DND-41 (cell line): ENCODE measurements around the gene TBC1D9.

ENCODE experiments used
- EZH2 ChIP-seq: IDR thresholded peaks from 3 replicates; pipeline ENCODE4 v1.6.1; 2012; ENCODE audit warnings: borderline replicate concordance, low read depth, mild to moderate bottlenecking, moderate library complexity, low read length, inconsistent platforms; ENCODE audit not compliant: severe bottlenecking
- TF ChIP-seq, protein P1 (sequence below): IDR thresholded peaks from 2 replicates; pipeline ENCODE4 v1.5.1; 2012; ENCODE audit warnings: borderline replicate concordance, low read length, moderate library complexity, mild to moderate bottlenecking; ENCODE audit not compliant: poor library complexity, severe bottlenecking; ENCODE audit errors: extremely low read depth

DNA sequence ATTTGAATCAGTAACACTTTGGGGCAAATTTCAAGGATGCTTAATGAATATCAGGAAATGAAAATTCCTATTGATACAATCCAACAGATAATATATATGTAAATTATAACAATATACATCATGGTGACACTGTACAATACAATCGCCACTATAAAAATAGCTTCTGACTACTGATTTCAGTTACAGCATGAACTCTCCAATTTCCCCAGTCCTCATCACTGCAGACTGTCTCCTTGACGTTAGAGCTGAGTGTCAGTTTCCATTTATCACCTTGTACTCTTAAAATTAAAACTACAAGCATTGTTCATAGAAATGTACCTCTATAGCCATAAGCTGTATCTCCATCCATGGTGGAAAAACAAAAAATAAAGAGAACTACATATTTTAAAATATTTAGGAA is 23.4 kb downstream of the TBC1D9 start:
- TF ChIP-seq, protein P1, sequence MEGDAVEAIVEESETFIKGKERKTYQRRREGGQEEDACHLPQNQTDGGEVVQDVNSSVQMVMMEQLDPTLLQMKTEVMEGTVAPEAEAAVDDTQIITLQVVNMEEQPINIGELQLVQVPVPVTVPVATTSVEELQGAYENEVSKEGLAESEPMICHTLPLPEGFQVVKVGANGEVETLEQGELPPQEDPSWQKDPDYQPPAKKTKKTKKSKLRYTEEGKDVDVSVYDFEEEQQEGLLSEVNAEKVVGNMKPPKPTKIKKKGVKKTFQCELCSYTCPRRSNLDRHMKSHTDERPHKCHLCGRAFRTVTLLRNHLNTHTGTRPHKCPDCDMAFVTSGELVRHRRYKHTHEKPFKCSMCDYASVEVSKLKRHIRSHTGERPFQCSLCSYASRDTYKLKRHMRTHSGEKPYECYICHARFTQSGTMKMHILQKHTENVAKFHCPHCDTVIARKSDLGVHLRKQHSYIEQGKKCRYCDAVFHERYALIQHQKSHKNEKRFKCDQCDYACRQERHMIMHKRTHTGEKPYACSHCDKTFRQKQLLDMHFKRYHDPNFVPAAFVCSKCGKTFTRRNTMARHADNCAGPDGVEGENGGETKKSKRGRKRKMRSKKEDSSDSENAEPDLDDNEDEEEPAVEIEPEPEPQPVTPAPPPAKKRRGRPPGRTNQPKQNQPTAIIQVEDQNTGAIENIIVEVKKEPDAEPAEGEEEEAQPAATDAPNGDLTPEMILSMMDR = no peak
- no peak for TF ChIP-seq EZH2
